ENCODE measurements around the gene EIPR1. TPM values are rescaled to one million over a fixed set of nuclear protein-coding genes. Genes with fewer than 3 reads are reported as not detected.
A peak's percentile ranks its signal among the peaks of the same experiment; 100 is the strongest.

EIPR1 gene
- total and polyA plus RNA-seq, 10 of the 15 experiments (the other 5 are each of a cell fraction or from before 2014, with no cell fraction given) = 23.6 to 61.2 (median 42.2) TPM

GRCh38 chr2:3253913-3254441 is 123.6 kb downstream of the EIPR1 start (continued):
- TF ChIP-seq PKNOX1 (IDR thresholded peaks at IDR 0.05) = no peak
- no peak for TF ChIP-seq TBL1XR1 (IDR thresholded peaks at IDR 0.05; ENCODE audit: low read depth, low read length)
- no peak; the same call in 1 of the 2 replicates for TF ChIP-seq MLLT1 (IDR thresholded peaks at IDR 0.05)
- peak; percentile 93 for TF ChIP-seq BHLHE40 (IDR thresholded peaks at IDR 0.05; ENCODE audit: borderline replicate concordance in 1 of 2, low read depth in 2 of 2, low read length in 1 of 2)
- no peak for TF ChIP-seq ATF3 (IDR thresholded peaks at IDR 0.05; ENCODE audit: borderline replicate concordance, extremely low read depth, low read depth, low read length)
- TF ChIP-seq EED (IDR thresholded peaks at IDR 0.05; ENCODE audit: low read depth) = no peak
- no peak; the same call in 1 of the 2 replicates for TF ChIP-seq NFIC (IDR thresholded peaks at IDR 0.05; ENCODE audit: low read depth, low read length)
- no peak for TF ChIP-seq RELB (IDR thresholded peaks at IDR 0.05; ENCODE audit: low read depth)
- TF ChIP-seq MXI1 (IDR thresholded peaks at IDR 0.05; ENCODE audit: low read depth, low read length) = no peak
- no peak for TF ChIP-seq TCF7 (IDR thresholded peaks at IDR 0.05; ENCODE audit: borderline replicate concordance)
- TF ChIP-seq SMAD5 (IDR thresholded peaks at IDR 0.05; ENCODE audit: low read depth) = no peak
- TF ChIP-seq E2F4 (IDR thresholded peaks at IDR 0.05; ENCODE audit: low read depth, low read length) = no peak
- no peak for TF ChIP-seq FOXM1 (IDR thresholded peaks at IDR 0.05; ENCODE audit: low read depth, low read length)
- no peak for TF ChIP-seq PRDM15 (CRISPR knock-in tag; IDR thresholded peaks at IDR 0.05)
- no peak for TF ChIP-seq KAT2A (conservative IDR thresholded peaks at IDR 0.05; ENCODE audit: control insufficient read depth, low read depth, low read length)
- no peak for TF ChIP-seq CREB1 (IDR thresholded peaks at IDR 0.05; ENCODE audit: low read depth)
- peak; percentile 39 for TF ChIP-seq RELA (IDR thresholded peaks at IDR 0.05; ENCODE audit: borderline replicate concordance, partially characterized antibody)
- no peak for TF ChIP-seq NFYA (IDR thresholded peaks at IDR 0.05; ENCODE audit: borderline replicate concordance, low read depth, low read length)
- TF ChIP-seq JUNB (IDR thresholded peaks at IDR 0.05) = peak; percentile 87; the same call in 1 of the 2 replicates
- no peak for TF ChIP-seq EZH2 (IDR thresholded peaks at IDR 0.05; ENCODE audit: borderline replicate concordance, control insufficient read depth, low read depth, low read length)
- TF ChIP-seq RAD51 (IDR thresholded peaks at IDR 0.05) = peak; percentile 11; the same call in 1 of the 2 replicates
